ENCODE measurements around the gene AAK1.

- TF ChIP-seq, protein P1, sequence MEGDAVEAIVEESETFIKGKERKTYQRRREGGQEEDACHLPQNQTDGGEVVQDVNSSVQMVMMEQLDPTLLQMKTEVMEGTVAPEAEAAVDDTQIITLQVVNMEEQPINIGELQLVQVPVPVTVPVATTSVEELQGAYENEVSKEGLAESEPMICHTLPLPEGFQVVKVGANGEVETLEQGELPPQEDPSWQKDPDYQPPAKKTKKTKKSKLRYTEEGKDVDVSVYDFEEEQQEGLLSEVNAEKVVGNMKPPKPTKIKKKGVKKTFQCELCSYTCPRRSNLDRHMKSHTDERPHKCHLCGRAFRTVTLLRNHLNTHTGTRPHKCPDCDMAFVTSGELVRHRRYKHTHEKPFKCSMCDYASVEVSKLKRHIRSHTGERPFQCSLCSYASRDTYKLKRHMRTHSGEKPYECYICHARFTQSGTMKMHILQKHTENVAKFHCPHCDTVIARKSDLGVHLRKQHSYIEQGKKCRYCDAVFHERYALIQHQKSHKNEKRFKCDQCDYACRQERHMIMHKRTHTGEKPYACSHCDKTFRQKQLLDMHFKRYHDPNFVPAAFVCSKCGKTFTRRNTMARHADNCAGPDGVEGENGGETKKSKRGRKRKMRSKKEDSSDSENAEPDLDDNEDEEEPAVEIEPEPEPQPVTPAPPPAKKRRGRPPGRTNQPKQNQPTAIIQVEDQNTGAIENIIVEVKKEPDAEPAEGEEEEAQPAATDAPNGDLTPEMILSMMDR (conservative IDR thresholded peaks at IDR 0.05 in 1 of 2, IDR thresholded peaks at IDR 0.05 in 1 of 2; ENCODE audit: low read depth in 1 of 2, low read length in 2 of 2), result no peak
- TF ChIP-seq EZH2 (IDR thresholded peaks at IDR 0.05; ENCODE audit: low read length, missing control alignments), result no peak
These were observed 1.5 kb upstream of the AAK1 start for GRCh38 chr2:69645031-69645431.

Measured in fibroblast of lung (primary cell).